HG02763 (cell line): ENCODE results near the gene IL18BP.

Experiments
- ATAC-seq: cut with Tn5 transposase; IDR thresholded peaks from one replicate; pipeline ENCODE4 v1.9.1; 2021; ENCODE audit warnings: mild to moderate bottlenecking, moderate library complexity; ENCODE audit not compliant: unreplicated experiment

The IL18BP gene

GRCh38 chr11:71996517-71996916 lies 2.2 kb upstream of the IL18BP start:
- no peak for ATAC-seq

- no peak for ATAC-seq
Observed at GRCh38 chr11:71996946-71997345, 1.8 kb upstream of the IL18BP start.

DNA sequence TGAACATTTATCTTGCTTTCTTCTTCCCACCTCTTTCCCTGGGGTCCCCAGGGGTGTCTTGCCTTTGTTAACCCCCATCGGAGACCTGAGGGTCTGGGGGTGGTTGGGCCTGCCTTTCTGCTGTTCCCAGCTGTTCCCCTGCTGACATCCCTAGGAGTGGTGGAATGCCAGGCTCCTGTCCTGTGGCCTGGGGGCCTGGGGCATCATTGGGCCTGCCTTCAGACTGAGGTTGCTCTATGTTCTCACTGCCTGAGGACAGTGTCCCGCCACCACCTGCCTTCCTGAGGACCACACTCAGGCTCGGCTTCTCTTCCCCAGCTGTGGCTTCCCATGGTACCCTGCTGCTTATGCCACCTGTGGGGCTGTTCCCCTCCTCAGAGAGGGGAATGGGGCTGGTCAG lies 1.1 kb upstream of the IL18BP start:
- ATAC-seq: no peak

DNA sequence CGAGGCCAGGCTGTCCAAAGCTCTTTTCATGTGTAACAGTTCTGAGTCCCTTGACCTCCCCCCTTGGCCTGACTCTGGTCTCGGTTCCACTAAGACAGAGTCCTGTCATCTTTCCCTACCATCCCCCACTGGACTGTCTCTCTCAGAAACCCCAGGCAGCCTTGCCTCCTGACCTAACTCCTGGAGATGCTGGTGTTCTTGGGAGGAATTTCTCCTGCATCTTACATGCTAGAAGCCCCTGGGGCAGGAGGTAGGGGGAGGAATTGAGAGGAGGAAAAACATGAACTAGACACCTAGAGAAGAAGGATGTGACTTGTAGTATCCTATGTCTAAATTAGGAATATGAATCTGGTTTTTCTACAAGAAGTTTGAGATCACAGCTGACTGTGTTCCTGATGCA lies 648 bp upstream of the IL18BP start:
- ATAC-seq: no peak

- ATAC-seq: no peak
Observed at GRCh38 chr11:71999362-71999761, 653 bp downstream of the IL18BP start.

GRCh38 chr11:71999798-72000197 lies 1.1 kb downstream of the IL18BP start:
- ATAC-seq: no peak

GRCh38 chr11:72000202-72000867 lies 1.6 kb downstream of the IL18BP start:
- ATAC-seq: no peak

DNA sequence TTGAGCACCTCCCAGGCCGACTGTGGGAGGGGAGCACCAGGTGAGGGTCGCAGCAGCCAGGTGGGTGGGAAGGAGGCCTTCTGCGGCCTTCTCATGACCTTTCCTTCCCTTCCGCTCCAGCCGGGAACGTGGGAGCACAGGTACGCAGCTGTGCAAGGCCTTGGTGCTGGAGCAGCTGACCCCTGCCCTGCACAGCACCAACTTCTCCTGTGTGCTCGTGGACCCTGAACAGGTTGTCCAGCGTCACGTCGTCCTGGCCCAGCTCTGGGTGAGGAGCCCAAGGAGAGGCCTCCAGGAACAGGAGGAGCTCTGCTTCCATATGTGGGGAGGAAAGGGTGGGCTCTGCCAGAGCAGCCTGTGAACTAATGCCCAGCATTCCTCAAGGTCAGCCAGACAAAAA lies 2.6 kb downstream of the IL18BP start:
- no peak for ATAC-seq

GRCh38 chr11:72001834-72002591 lies 3.3 kb downstream of the IL18BP start:
- no peak for ATAC-seq

DNA sequence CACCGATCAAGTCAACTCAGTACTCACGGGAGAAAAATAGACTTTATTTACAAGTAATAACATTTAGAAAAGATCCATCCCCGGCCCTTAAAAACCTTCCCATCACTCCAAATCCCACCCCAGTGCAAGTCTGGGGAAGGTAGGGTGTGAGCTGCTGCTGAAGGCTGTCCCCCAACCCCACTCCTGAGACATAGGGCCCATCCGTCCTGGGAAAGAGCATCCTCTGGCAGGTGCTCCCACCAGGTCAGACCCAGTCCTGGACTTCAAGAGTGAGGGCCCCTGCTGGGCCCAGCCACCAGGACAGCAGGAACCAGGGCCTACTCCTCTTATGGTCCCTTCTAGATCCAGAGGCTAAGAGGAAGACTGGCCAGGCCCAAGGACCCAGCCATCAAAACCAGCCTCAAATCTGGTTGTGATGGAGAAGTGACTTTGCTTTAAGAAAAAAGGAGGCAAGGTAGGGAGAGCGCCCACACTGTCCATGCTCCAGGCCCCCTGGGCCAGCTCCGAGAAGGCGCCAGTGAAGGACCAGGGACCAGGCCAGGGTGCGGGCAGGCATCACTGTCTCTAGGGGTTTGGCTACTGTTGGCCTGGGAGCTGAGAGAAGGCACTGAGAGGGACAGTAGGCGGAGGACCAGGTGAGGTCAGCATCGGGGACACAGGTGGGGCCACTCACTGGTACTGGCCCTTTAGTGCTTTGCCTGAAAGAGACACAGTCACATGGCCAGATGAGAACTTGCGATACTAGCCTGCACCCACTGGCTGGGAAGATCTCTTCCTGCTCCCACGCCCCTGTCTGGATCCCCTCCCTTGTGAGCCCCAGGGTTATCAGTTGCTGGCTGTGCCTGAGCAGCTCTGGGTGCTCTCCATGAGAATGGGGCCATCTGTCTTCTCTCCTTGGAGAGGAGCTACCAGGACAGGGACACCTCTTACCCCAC lies 4.4 kb downstream of the IL18BP start:
- ATAC-seq: no peak

- no peak for ATAC-seq
Observed at GRCh38 chr11:72003776-72004171, 5.1 kb downstream of the IL18BP start.

DNA sequence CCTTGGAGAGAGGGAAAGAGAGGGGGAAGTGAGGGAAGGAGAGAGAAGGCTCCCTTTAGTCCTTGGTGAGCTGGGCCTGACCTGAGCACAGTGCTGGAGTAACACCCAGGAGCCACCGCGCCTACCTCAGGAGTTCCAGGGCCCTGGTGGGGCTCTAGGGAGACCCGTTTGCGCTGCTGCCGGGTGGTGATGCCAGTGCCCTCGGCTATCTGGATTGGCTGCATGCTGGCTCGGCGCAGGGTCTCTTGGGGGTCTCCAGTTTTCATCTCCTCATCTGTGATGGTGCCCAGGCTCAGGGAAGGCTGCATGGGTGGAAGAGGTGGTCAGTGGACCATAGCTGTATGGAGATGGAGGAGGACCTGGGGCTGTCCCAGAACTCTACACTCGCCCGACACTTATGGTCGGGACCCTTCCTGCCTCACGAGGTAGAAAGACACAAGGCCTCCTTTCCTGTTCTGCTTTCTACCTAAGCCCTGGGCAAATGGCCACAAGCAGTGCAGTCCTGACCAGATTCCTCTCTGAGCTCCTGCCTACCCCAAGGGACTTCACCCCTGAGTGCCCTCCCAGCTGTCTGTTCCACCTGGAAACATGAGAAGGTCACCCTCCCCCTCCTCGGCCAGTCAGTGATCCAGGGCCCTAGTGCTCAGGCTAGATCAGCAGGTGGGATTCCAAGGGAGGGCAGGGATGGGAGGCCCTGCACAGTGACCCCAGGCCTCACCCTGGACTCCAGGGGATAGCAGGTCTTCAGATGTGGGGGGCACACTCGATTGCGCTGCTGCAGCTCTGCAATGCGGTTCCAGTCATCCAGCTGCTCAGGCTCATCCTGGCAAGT lies 6.0 kb downstream of the IL18BP start:
- ATAC-seq: no peak

GRCh38 chr11:72005347-72006260 lies 6.9 kb downstream of the IL18BP start:
- ATAC-seq: no peak

DNA sequence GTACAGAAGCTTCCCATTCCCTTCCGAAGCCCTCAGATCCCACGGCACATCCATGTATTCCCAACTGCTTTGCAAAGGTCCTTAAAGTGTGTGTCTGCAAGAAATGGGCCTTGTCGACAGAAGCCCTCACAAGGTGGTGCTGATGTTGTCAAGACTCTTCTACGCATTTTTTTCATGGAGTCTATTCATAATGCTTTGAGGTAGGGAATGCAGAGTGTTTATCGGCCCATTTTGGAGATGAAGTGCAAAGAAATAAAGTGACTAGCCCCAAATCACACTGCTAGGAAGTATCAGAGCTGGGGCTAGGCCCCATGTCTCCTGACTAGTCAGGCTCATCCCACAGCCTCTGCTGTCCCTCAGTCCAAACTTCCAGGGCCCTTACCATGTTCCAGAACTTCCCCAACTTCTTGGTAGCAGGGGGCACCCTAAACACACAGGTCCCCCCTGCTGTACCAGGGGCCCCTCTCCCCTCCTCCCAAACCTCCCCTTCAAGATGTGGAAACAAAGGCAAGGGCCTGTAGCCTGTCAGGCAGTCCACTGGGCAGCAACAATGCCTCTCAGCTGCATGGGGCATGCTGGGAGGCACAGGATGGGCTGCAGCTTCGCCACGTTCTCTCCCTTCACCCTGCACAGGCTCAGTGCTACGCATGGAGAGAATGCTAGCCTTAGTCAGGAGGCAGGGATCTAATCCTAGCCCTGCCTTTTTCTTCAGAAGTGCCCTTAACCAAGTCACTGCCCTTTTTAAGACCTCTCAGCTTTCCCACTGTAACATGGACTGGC lies 7.8 kb downstream of the IL18BP start:
- no peak for ATAC-seq

- ATAC-seq: no peak
Observed at GRCh38 chr11:72007089-72007476, 8.4 kb downstream of the IL18BP start.

DNA sequence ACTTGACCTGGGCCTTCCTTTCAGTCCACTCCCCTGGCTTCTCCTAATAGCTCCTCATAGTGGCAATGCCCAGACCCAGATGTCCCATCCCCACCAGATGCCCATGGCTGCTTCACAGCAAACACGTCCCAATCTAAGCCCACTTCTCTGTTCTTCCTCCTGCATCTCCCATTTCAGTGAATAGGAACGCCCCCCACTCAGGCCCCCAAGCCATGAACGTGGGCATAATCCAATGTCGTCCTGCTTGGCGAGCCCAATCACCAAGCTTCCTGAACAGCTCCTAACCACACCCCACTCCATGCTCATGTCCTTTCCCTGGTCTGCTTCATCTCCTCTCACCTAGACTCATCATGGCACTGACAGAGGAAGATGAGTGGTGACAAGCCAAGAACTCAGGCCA lies 8.9 kb downstream of the IL18BP start:
- ATAC-seq: no peak

DNA sequence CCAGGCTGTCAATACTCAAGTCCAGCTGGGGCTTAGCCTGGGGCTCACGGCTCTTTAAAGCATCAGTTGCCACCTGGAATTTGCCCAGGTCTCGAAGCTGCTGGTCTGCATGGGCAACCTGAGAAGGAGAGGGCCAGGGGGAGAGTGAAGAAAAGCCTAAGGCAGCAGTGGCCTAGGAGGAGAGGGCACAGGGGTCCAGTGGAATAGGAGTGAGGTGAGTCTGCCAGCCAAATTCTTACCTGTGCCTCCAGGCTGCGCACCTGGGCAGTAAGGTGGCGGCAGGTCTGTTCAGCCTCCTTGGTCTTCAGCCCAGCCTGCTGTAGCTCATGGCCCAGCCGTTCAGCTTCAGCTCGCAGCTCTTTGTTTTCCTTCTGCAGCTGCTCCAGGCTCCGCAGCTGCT lies 10.0 kb downstream of the IL18BP start:
- no peak for ATAC-seq

- ATAC-seq: no peak
Observed at GRCh38 chr11:72009156-72009555, 10.4 kb downstream of the IL18BP start.
